ENCODE data around the gene C3orf18. TPM values are rescaled to one million over a fixed set of nuclear protein-coding genes. Genes with fewer than 3 reads are reported as not detected.

C3orf18 gene
- total and polyA plus RNA-seq, 2 experiments from 2014 or later = 2.4 to 7.7 TPM

- Mint-ChIP-seq H3K4me3 (no peak overlapping the region), H3K27ac (no peak overlapping the region), H3K9me3 (peaks cover 3% of the 10 kb centered on the region; the same call in 2 of the 3 replicates), H3K4me1 (peaks cover 43% of the 10 kb centered on the region), H3K27me3 (ENCODE audit: insufficient read depth, low read depth, poor library complexity) (peaks cover 19% of the 10 kb centered on the region), H3K36me3 (ENCODE audit: low read depth) (no peaks in the 10 kb centered on the region; the same call in 2 of the 3 replicates)
- no peaks in the 10 kb centered on the region for H3K9me2 ChIP-seq (ENCODE audit: insufficient read depth)
- DNase-seq (ENCODE audit: low spot score) (no peak), ATAC-seq (no peak)
- peaks cover 1% of the 10 kb centered on the region; the same call in 1 of the 2 replicates for H3K27me3 ChIP-seq (ENCODE audit: insufficient read depth)
- no peak overlapping the region for H3K4me2 ChIP-seq
- H3F3A ChIP-seq (replicated peaks; ENCODE audit: low read depth) = no peaks in the 10 kb centered on the region
- no peaks in the 10 kb centered on the region for H3K79me2 ChIP-seq (replicated peaks; ENCODE audit: insufficient read depth)
- TF ChIP-seq ZNF114 (CRISPR knock-in tag; IDR thresholded peaks at IDR 0.05) (no peak), CREB1 (CRISPR knock-in tag; IDR thresholded peaks at IDR 0.05; ENCODE audit: low read depth) (no peak), ZNF331 (CRISPR knock-in tag; IDR thresholded peaks at IDR 0.05; ENCODE audit: low read depth) (no peak), STAT1 (IDR thresholded peaks at IDR 0.05; ENCODE audit: unreplicated experiment) (no peak), NANOG (IDR thresholded peaks at IDR 0.05; ENCODE audit: borderline replicate concordance) (no peak), ETS1 (IDR thresholded peaks at IDR 0.05) (no peak), EZH2 (IDR thresholded peaks at IDR 0.05; ENCODE audit: low read depth, unreplicated experiment) (no peak), ZNF462 (CRISPR knock-in tag; IDR thresholded peaks at IDR 0.05) (no peak), JUNB (IDR thresholded peaks at IDR 0.05; ENCODE audit: unreplicated experiment) (no peak), REST (IDR thresholded peaks at IDR 0.05; ENCODE audit: unreplicated experiment) (no peak), EZH2phosphoT487 (IDR thresholded peaks at IDR 0.05; ENCODE audit: unreplicated experiment) (no peak), POLR2AphosphoS5 (IDR thresholded peaks at IDR 0.05; ENCODE audit: low read depth) (no peak)
- TF ChIP-seq, protein P1, sequence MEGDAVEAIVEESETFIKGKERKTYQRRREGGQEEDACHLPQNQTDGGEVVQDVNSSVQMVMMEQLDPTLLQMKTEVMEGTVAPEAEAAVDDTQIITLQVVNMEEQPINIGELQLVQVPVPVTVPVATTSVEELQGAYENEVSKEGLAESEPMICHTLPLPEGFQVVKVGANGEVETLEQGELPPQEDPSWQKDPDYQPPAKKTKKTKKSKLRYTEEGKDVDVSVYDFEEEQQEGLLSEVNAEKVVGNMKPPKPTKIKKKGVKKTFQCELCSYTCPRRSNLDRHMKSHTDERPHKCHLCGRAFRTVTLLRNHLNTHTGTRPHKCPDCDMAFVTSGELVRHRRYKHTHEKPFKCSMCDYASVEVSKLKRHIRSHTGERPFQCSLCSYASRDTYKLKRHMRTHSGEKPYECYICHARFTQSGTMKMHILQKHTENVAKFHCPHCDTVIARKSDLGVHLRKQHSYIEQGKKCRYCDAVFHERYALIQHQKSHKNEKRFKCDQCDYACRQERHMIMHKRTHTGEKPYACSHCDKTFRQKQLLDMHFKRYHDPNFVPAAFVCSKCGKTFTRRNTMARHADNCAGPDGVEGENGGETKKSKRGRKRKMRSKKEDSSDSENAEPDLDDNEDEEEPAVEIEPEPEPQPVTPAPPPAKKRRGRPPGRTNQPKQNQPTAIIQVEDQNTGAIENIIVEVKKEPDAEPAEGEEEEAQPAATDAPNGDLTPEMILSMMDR (conservative IDR thresholded peaks at IDR 0.05; ENCODE audit: low read depth in 2 of 2) = no peak
- H3K27ac ChIP-seq (ENCODE audit: low read depth) = no peak overlapping the region
- H3K36me3 ChIP-seq (ENCODE audit: insufficient read depth) = no peaks in the 10 kb centered on the region
- no peak overlapping the region for H3K4me3 ChIP-seq
- H4K20me1 ChIP-seq (replicated peaks; ENCODE audit: insufficient read depth) = no peaks in the 10 kb centered on the region
- H2AFZ ChIP-seq = no peak overlapping the region
- H3K4me1 ChIP-seq (ENCODE audit: insufficient read depth) = peaks cover 22% of the 10 kb centered on the region
Observed at GRCh38 chr3:50536471-50537180, 30.9 kb downstream of the C3orf18 start.

All from GM23338 (cell line).